Measurements from ENCODE around the gene COA8. TPM values are rescaled to one million over a fixed set of nuclear protein-coding genes. Genes with fewer than 3 reads are reported as not detected.

Gene COA8
- total and polyA plus RNA-seq, 9 donors = 36.6 to 61.2 (median 48.7) TPM

GRCh38 chr14:103574707-103575285 lies 12.0 kb downstream of the COA8 start:
- DNase-seq = no peak
- Histone ChIP-seq H3K4me3 (ENCODE audit: low read length) (no peak overlapping the region), H3K27ac (ENCODE audit: low read length) (no peak overlapping the region), H3K9me3 (replicated peaks; ENCODE audit: control insufficient read depth, low read depth, low read length) (no peaks in the 10 kb centered on the region), H3K36me3 (ENCODE audit: control insufficient read depth, insufficient read depth, low read length) (peaks cover 36% of the 10 kb centered on the region), H3K4me1 (ENCODE audit: control insufficient read depth, insufficient read depth, low read length) (peaks cover 11% of the 10 kb centered on the region), H3K27me3 (ENCODE audit: control insufficient read depth, insufficient read depth, low read length) (no peaks in the 10 kb centered on the region)
- 96% methylated on average over 12 of the region's 18 CpGs for WGBS (ENCODE audit: insufficient coverage)

- Histone ChIP-seq H3K36me3 (ENCODE audit: control insufficient read depth, insufficient read depth, low read length) (peaks cover 38% of the 10 kb centered on the region), H3K4me3 (ENCODE audit: low read length) (no peak overlapping the region), H3K9me3 (replicated peaks; ENCODE audit: control insufficient read depth, low read depth, low read length) (no peaks in the 10 kb centered on the region), H3K27me3 (ENCODE audit: control insufficient read depth, insufficient read depth, low read length) (no peaks in the 10 kb centered on the region), H3K27ac (ENCODE audit: low read length) (peak overlapping the region; percentile 44), H3K4me1 (ENCODE audit: control insufficient read depth, insufficient read depth, low read length) (peaks cover 11% of the 10 kb centered on the region)
- 19% methylated on average over 7 of the region's 9 CpGs for WGBS (ENCODE audit: insufficient coverage)
- DNase-seq = peak; percentile 87
Observed at GRCh38 chr14:103576371-103577024, 13.7 kb downstream of the COA8 start.

- Histone ChIP-seq H3K4me3 (ENCODE audit: low read length) (no peak overlapping the region), H3K27me3 (ENCODE audit: control insufficient read depth, insufficient read depth, low read length) (no peaks in the 10 kb centered on the region), H3K9me3 (replicated peaks; ENCODE audit: control insufficient read depth, low read depth, low read length) (no peaks in the 10 kb centered on the region), H3K27ac (ENCODE audit: low read length) (no peak overlapping the region), H3K36me3 (ENCODE audit: control insufficient read depth, insufficient read depth, low read length) (peaks cover 42% of the 10 kb centered on the region), H3K4me1 (ENCODE audit: control insufficient read depth, insufficient read depth, low read length) (peaks cover 11% of the 10 kb centered on the region)
- no peak for DNase-seq
- 96% methylated on average over 10 of the region's 12 CpGs for WGBS (ENCODE audit: insufficient coverage)
Observed at GRCh38 chr14:103578401-103579075, 15.8 kb downstream of the COA8 start.

- H3K27ac ChIP-seq (ENCODE audit: low read length) = no peak overlapping the region
- H3K36me3 ChIP-seq (ENCODE audit: control insufficient read depth, insufficient read depth, low read length) = peaks cover 33% of the 10 kb centered on the region
- H3K27me3 ChIP-seq (ENCODE audit: control insufficient read depth, insufficient read depth, low read length) = no peaks in the 10 kb centered on the region
- no peak for DNase-seq
- peaks cover 11% of the 10 kb centered on the region for H3K4me1 ChIP-seq (ENCODE audit: control insufficient read depth, insufficient read depth, low read length)
- H3K4me3 ChIP-seq (ENCODE audit: low read length) = no peak overlapping the region
- 90% methylated on average over 7 of the region's 11 CpGs for WGBS (ENCODE audit: insufficient coverage)
- no peaks in the 10 kb centered on the region for H3K9me3 ChIP-seq (replicated peaks; ENCODE audit: control insufficient read depth, low read depth, low read length)
Observed at GRCh38 chr14:103581206-103581605, 18.4 kb downstream of the COA8 start.

GRCh38 chr14:103581954-103582703 lies 19.4 kb downstream of the COA8 start:
- H3K27me3 ChIP-seq (ENCODE audit: control insufficient read depth, insufficient read depth, low read length) = no peaks in the 10 kb centered on the region
- peaks cover 33% of the 10 kb centered on the region for H3K36me3 ChIP-seq (ENCODE audit: control insufficient read depth, insufficient read depth, low read length)
- DNase-seq = no peak
- H3K4me1 ChIP-seq (ENCODE audit: control insufficient read depth, insufficient read depth, low read length) = peaks cover 2% of the 10 kb centered on the region
- H3K9me3 ChIP-seq (replicated peaks; ENCODE audit: control insufficient read depth, low read depth, low read length) = no peaks in the 10 kb centered on the region
- no peak overlapping the region for H3K4me3 ChIP-seq (ENCODE audit: low read length)
- H3K27ac ChIP-seq (ENCODE audit: low read length) = no peak overlapping the region
- 88% methylated on average over 22 of the region's 26 CpGs for WGBS (ENCODE audit: insufficient coverage)

- Histone ChIP-seq H3K27ac (ENCODE audit: low read length) (no peak overlapping the region), H3K9me3 (replicated peaks; ENCODE audit: control insufficient read depth, low read depth, low read length) (no peaks in the 10 kb centered on the region), H3K4me1 (ENCODE audit: control insufficient read depth, insufficient read depth, low read length) (no peaks in the 10 kb centered on the region), H3K27me3 (ENCODE audit: control insufficient read depth, insufficient read depth, low read length) (no peaks in the 10 kb centered on the region), H3K4me3 (ENCODE audit: low read length) (no peak overlapping the region), H3K36me3 (ENCODE audit: control insufficient read depth, insufficient read depth, low read length) (peaks cover 30% of the 10 kb centered on the region)
- DNase-seq = no peak
- 97% methylated on average over 4 of the region's 11 CpGs for WGBS (ENCODE audit: insufficient coverage)
Observed at GRCh38 chr14:103584326-103584915, 21.7 kb downstream of the COA8 start.

GRCh38 chr14:103593577-103593976 lies 30.8 kb downstream of the COA8 start:
- no peaks in the 10 kb centered on the region for H3K9me3 ChIP-seq (replicated peaks; ENCODE audit: control insufficient read depth, low read depth, low read length)
- DNase-seq = peak; percentile 46
- H3K4me1 ChIP-seq (ENCODE audit: control insufficient read depth, insufficient read depth, low read length) = peaks cover 25% of the 10 kb centered on the region
- H3K36me3 ChIP-seq (ENCODE audit: control insufficient read depth, insufficient read depth, low read length) = peaks cover 23% of the 10 kb centered on the region
- no peaks in the 10 kb centered on the region for H3K27me3 ChIP-seq (ENCODE audit: control insufficient read depth, insufficient read depth, low read length)
- no peak overlapping the region for H3K4me3 ChIP-seq (ENCODE audit: low read length)
- H3K27ac ChIP-seq (ENCODE audit: low read length) = peak overlapping the region; percentile 65
- WGBS (ENCODE audit: insufficient coverage) = 74% methylated on average over 4 of the region's 6 CpGs

- Histone ChIP-seq H3K9me3 (replicated peaks; ENCODE audit: control insufficient read depth, low read depth, low read length) (no peaks in the 10 kb centered on the region), H3K4me1 (ENCODE audit: control insufficient read depth, insufficient read depth, low read length) (peaks cover 25% of the 10 kb centered on the region), H3K27me3 (ENCODE audit: control insufficient read depth, insufficient read depth, low read length) (no peaks in the 10 kb centered on the region), H3K4me3 (ENCODE audit: low read length) (no peak overlapping the region), H3K36me3 (ENCODE audit: control insufficient read depth, insufficient read depth, low read length) (peaks cover 16% of the 10 kb centered on the region), H3K27ac (ENCODE audit: low read length) (peak overlapping the region; percentile 65)
- peak; percentile 55 for DNase-seq
- WGBS (ENCODE audit: insufficient coverage) = 59% methylated on average over 7 of the region's 11 CpGs
Observed at GRCh38 chr14:103594265-103594664, 31.5 kb downstream of the COA8 start.

- no CpG with 5 or more reads among the region's 10 CpGs for WGBS (ENCODE audit: insufficient coverage)
- no peak overlapping the region for H3K27ac ChIP-seq (ENCODE audit: low read length)
- DNase-seq = peak; percentile 58
Observed at GRCh38 chr14:103597623-103598377, 35.0 kb downstream of the COA8 start.

More at GRCh38 chr14:103597623-103598377, 35.0 kb downstream of the COA8 start:
- H3K9me3 ChIP-seq (replicated peaks; ENCODE audit: control insufficient read depth, low read depth, low read length) = no peaks in the 10 kb centered on the region
- H3K36me3 ChIP-seq (ENCODE audit: control insufficient read depth, insufficient read depth, low read length) = no peaks in the 10 kb centered on the region
- no peak overlapping the region for H3K4me3 ChIP-seq (ENCODE audit: low read length)
- H3K27me3 ChIP-seq (ENCODE audit: control insufficient read depth, insufficient read depth, low read length) = no peaks in the 10 kb centered on the region
- peaks cover 25% of the 10 kb centered on the region for H3K4me1 ChIP-seq (ENCODE audit: control insufficient read depth, insufficient read depth, low read length)
